GM12875 (cell line): Measurements from ENCODE around the gene TMEM115.
"Not testable (repeated sequence)": the region's sequence is repeated elsewhere in the genome, so short reads cannot be mapped to it uniquely, and the experiment has no call there.

Source experiments
- H3K4me3 ChIP-seq: one replicate; pipeline ENCODE4 v1.5.1; 2011; ENCODE audit warnings: low read depth, low read length, control low read depth
- TF ChIP-seq, protein P1 (sequence below): IDR thresholded peaks from 2 replicates; pipeline ENCODE4 v1.5.1; 2011; ENCODE audit warnings: low read depth, mild to moderate bottlenecking, control low read depth, inconsistent platforms, low read length, moderate library complexity, borderline replicate concordance; ENCODE audit not compliant: insufficient read depth

TMEM115 gene

GRCh38 chr3:50317300-50317699 is 42.0 kb downstream of the TMEM115 start:
- TF ChIP-seq, protein P1, sequence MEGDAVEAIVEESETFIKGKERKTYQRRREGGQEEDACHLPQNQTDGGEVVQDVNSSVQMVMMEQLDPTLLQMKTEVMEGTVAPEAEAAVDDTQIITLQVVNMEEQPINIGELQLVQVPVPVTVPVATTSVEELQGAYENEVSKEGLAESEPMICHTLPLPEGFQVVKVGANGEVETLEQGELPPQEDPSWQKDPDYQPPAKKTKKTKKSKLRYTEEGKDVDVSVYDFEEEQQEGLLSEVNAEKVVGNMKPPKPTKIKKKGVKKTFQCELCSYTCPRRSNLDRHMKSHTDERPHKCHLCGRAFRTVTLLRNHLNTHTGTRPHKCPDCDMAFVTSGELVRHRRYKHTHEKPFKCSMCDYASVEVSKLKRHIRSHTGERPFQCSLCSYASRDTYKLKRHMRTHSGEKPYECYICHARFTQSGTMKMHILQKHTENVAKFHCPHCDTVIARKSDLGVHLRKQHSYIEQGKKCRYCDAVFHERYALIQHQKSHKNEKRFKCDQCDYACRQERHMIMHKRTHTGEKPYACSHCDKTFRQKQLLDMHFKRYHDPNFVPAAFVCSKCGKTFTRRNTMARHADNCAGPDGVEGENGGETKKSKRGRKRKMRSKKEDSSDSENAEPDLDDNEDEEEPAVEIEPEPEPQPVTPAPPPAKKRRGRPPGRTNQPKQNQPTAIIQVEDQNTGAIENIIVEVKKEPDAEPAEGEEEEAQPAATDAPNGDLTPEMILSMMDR: no peak
- H3K4me3 ChIP-seq: no peak overlapping the region

GRCh38 chr3:50316657-50317242 is 42.6 kb downstream of the TMEM115 start:
- TF ChIP-seq, protein P1: no peak
- H3K4me3 ChIP-seq: no peak overlapping the region

DNA sequence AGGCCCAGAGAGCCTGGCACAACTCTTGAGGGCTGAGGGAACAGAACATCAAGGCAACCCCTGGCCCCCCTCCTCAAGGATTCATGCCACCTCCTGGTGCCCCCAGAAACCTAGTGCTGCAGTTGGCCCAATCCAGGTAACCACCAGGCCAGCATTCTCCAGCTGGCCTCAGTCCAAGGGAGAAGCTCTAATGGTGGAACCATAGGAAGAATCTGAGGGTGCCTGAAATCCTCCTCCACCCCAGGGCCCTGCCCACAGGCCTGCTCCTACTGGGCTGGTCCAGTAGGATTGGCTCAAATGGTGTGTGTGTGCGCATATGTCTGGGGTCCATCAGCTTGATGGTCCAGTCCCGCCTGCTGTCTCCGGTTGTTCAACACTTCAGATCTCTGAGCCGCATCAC is 44.5 kb downstream of the TMEM115 start:
- TF ChIP-seq, protein P1: no peak
- H3K4me3 ChIP-seq: no peak overlapping the region

DNA sequence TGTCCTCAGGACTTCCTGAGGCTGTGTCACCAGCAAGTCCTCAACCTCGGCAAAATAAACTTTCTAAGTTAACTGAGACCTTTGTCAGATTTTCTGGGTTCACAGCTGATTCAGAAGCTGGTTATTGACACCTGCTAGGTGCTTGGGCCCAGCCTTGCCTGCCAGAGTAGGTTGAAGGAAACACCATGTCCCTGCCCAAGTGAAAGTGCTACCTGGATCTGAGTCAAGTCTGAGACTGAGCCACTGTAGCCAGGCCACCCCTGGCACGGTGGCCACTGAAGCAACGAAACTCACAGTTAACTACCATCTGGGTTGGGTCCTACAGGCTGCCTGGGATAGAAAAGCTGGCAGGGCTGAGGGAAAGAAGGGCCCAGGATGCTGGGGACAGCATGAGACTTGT is 45.0 kb downstream of the TMEM115 start:
- TF ChIP-seq, protein P1: no peak

GRCh38 chr3:50312041-50312440 is 47.3 kb downstream of the TMEM115 start:
- not testable (repeated sequence) for H3K4me3 ChIP-seq

More for the DNA sequence above, 45.0 kb downstream of the TMEM115 start:
- H3K4me3 ChIP-seq: no peak overlapping the region
